Liver (tissue), 3 donors: ENCODE results near the gene RAMP3.
A peak's percentile ranks its signal among the peaks of the same experiment; 100 is the strongest.

ENCODE experiments used
- ATF3 ChIP-seq: IDR thresholded peaks from 2 replicates; pipeline ENCODE4 v1.6.1; 2016; ENCODE audit warnings: antibody characterized with exemption
- CTCF ChIP-seq: fragments of 150-350 bp; IDR thresholded peaks from 2 replicates; pipeline ENCODE4 v1.5.1; 2017; ENCODE audit warnings: improper control_type of control experiment, low read depth, low read length; ENCODE audit not compliant: missing input control
- EGR1 ChIP-seq, 2 donors: IDR thresholded peaks; 2 replicates each; pipeline ENCODE4 v1.6.1; 2016 to 2018; ENCODE audit warnings: antibody characterized with exemption in 2 of 2, low read depth in 2 of 2
- FOXA1 ChIP-seq: IDR thresholded peaks from 2 replicates; pipeline ENCODE4 v1.6.1; 2016; ENCODE audit warnings: antibody characterized with exemption
- GABPA ChIP-seq, 2 donors: IDR thresholded peaks in 1 of 2; conservative IDR thresholded peaks in 1 of 2; 2 replicates each; pipeline ENCODE4 v1.6.1; 2016; ENCODE audit warnings: antibody characterized with exemption in 2 of 2, mild to moderate bottlenecking in 1 of 2, moderate library complexity in 1 of 2
- NR2F2 ChIP-seq: IDR thresholded peaks from 2 replicates; pipeline ENCODE4 v1.6.1; 2016; ENCODE audit warnings: antibody characterized with exemption
- RAD21 ChIP-seq, 2 donors: IDR thresholded peaks; 2 replicates each; pipeline ENCODE4 v1.6.1; 2016; ENCODE audit warnings: antibody characterized with exemption in 2 of 2, mild to moderate bottlenecking in 2 of 2
- REST ChIP-seq: IDR thresholded peaks from 2 replicates; pipeline ENCODE4 v1.6.1; 2016; ENCODE audit warnings: antibody characterized with exemption, mild to moderate bottlenecking
- RXRA ChIP-seq, 2 donors: IDR thresholded peaks; 2 replicates each; pipeline ENCODE4 v1.6.1; 2017 to 2018; ENCODE audit warnings: antibody characterized with exemption in 2 of 2, mild to moderate bottlenecking in 1 of 2
- SP1 ChIP-seq: IDR thresholded peaks from 2 replicates; pipeline ENCODE4 v1.6.1; 2018; ENCODE audit warnings: antibody characterized with exemption, mild to moderate bottlenecking
- TAF1 ChIP-seq: conservative IDR thresholded peaks from 2 replicates; pipeline ENCODE4 v1.6.1; 2016; ENCODE audit warnings: antibody characterized with exemption, mild to moderate bottlenecking
- ZBTB33 ChIP-seq: IDR thresholded peaks from 2 replicates; pipeline ENCODE4 v1.6.1; 2016; ENCODE audit warnings: antibody characterized with exemption
- donor health status: healthy.
- donor health status: healthy.

GRCh38 chr7:45230083-45230482 lies 72.5 kb downstream of the RAMP3 start:
- TF ChIP-seq TAF1 (no peak), SP1 (no peak), RXRA (IDR thresholded peaks at IDR 0.05) (no peak), REST (peak; percentile 53), CTCF (no peak), ZBTB33 (no peak), GABPA (IDR thresholded peaks at IDR 0.05 in 1 of 2, conservative IDR thresholded peaks at IDR 0.05 in 1 of 2) (no peak), EGR1 (IDR thresholded peaks at IDR 0.05; ENCODE audit: low read depth in 2 of 2) (no peak), FOXA1 (no peak), ATF3 (no peak), NR2F2 (peak; percentile 17), RAD21 (IDR thresholded peaks at IDR 0.05) (no peak)
